BJ (cell line): ENCODE results near the gene ITGB1. TPM values are rescaled to one million over a fixed set of nuclear protein-coding genes. Genes with fewer than 3 reads are reported as not detected.
"Not testable (repeated sequence)": the region's sequence is repeated elsewhere in the genome, so short reads cannot be mapped to it uniquely, and the experiment has no call there.

ENCODE experiments used
- CTCF ChIA-PET: fragments of 350-600 bp; formaldehyde crosslinking; extraction: SDS; loops from one replicate; lab custom pipeline; 2021; ENCODE audit warnings: antibody characterized with exemption, inconsistent platforms; lab: Yijun Ruan, JAX
- POLR2A ChIA-PET: fragments of 300-600 bp; sonication (Branson Sonifier 250); formaldehyde crosslinking; extraction: SDS; loops from one replicate; lab custom pipeline; 2021; ENCODE audit warnings: antibody characterized with exemption; lab: Charles Lee
- DNase-seq: peaks from one replicate; pipeline ENCODE4 v3.0.0-alpha.2; 2011; ENCODE audit warnings: low read depth
- H3K27me3 ChIP-seq: 2 replicates; pipeline ENCODE4 v1.6.0; 2011; ENCODE audit warnings: low read length; ENCODE audit not compliant: control insufficient read depth, insufficient read depth
- H3K36me3 ChIP-seq: 2 replicates; pipeline ENCODE4 v1.5.1; 2011; ENCODE audit warnings: low read length; ENCODE audit not compliant: control insufficient read depth, insufficient read depth
- H3K4me3 ChIP-seq: 2 replicates; pipeline ENCODE4 v1.5.1; 2011; ENCODE audit warnings: low read depth, mild to moderate bottlenecking, control low read depth, low read length
- CTCF ChIP-seq: IDR thresholded peaks from 2 replicates; pipeline ENCODE4 v1.5.1; 2011; ENCODE audit warnings: low read depth, mild to moderate bottlenecking, control low read depth, inconsistent platforms, low read length, moderate library complexity; ENCODE audit not compliant: insufficient read depth
- polyA plus RNA-seq: library from polyadenylated mRNA; depleted of rRNA; stranded (reverse); fragments of >200 nt; gene quantifications from 2 replicates; pipeline ENCODE4 v1.2.3, GENCODE V29; 2011

ITGB1 gene
- polyA plus RNA-seq, 1 experiment, result 824 TPM

- Histone ChIP-seq H3K4me3 (no peak overlapping the region), H3K27me3 (no peaks in the 10 kb centered on the region), H3K36me3 (no peaks in the 10 kb centered on the region)
- no peak for DNase-seq
- no peak for TF ChIP-seq CTCF
- ChIA-PET CTCF (no interaction called here), POLR2A (no interaction called here)
Observed at GRCh38 chr10:32995751-32996150, 37.7 kb upstream of the ITGB1 start.

GRCh38 chr10:32995066-32995622 lies 37.1 kb upstream of the ITGB1 start:
- ChIA-PET POLR2A (no interaction called here), CTCF (interaction anchor here (1.0 kb wide), 1 partner anchor 38 kb away, joined by 3 read pairs; no protein-coding TSS in a partner anchor)

GRCh38 chr10:32994632-32995031 lies 36.6 kb upstream of the ITGB1 start:
- CTCF ChIA-PET, result interaction anchor here (1.0 kb wide), 1 partner anchor 38 kb away, joined by 3 read pairs; no protein-coding TSS in a partner anchor
- POLR2A ChIA-PET, H3K27me3 ChIP-seq, DNase-seq, H3K4me3 ChIP-seq, H3K36me3 ChIP-seq: not testable (repeated sequence)

More at GRCh38 chr10:32995066-32995622, 37.1 kb upstream of the ITGB1 start:
- Histone ChIP-seq H3K27me3 (no peaks in the 10 kb centered on the region), H3K36me3 (no peaks in the 10 kb centered on the region), H3K4me3 (no peak overlapping the region)
- no peak for DNase-seq
- TF ChIP-seq CTCF, result no peak

DNA sequence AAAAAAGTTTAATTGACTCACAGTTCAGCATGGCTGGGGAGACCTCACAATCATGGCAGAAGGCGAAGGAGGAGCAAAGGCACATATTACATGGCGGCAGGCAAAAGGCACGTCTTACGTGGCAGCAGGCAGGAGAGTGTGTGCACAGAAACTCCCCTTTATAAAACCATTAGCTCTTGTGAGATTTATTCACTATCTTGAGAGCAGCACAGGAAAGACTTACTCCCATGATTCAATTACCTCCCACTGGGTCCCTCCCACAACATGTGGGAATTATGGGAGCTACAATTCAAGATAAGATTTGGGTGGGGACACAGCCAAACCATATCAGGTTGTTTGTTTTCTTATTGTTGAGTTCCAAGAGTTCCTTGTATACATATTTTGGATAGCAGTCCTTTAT lies 34.3 kb upstream of the ITGB1 start:
- POLR2A ChIA-PET, H3K4me3 ChIP-seq, H3K27me3 ChIP-seq, DNase-seq, H3K36me3 ChIP-seq, CTCF ChIA-PET: not testable (repeated sequence)

- CTCF ChIA-PET, result no interaction called here
- POLR2A ChIA-PET, result no interaction called here
- no peak for TF ChIP-seq CTCF
- H3K36me3 ChIP-seq, result no peaks in the 10 kb centered on the region
- DNase-seq, result no peak
- no peaks in the 10 kb centered on the region for H3K27me3 ChIP-seq
- no peak overlapping the region for H3K4me3 ChIP-seq
Observed at GRCh38 chr10:32990811-32991210, 32.8 kb upstream of the ITGB1 start.

DNA sequence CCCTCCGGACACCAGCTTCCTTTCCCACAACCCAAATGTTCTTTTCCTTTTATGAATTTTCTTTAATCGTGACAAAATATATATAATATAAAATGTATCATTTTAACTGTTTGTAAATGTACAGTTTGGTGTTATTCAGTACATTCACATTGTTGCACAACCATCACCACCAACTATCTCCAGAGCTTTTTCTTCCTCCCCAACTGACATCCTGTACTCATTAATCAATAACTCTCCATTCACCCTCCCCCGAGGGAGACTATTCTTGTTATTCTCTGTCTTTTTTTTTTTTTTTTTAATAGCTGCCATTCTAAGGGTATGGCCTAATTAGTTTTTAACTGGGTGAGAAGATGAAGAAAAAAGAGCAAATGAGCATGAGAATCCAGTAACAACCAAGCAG lies 30.6 kb upstream of the ITGB1 start:
- DNase-seq, result no peak
- Histone ChIP-seq H3K27me3 (no peaks in the 10 kb centered on the region), H3K4me3 (no peak overlapping the region), H3K36me3 (no peaks in the 10 kb centered on the region)
- no peak for TF ChIP-seq CTCF
- ChIA-PET CTCF (interaction anchor here (1.5 kb wide), 1 partner anchor 13 kb away, joined by 3 read pairs; no protein-coding TSS in a partner anchor), POLR2A (no interaction called here)
